SK-N-SH treated with all-trans-retinoic acid at 6 μM for 48 hours (cell line): ENCODE results near the gene HBQ1.

Source experiments
- ARNTL ChIP-seq: fragments of 450-650 bp; formaldehyde crosslinking; IDR thresholded peaks from 2 replicates; pipeline ENCODE4 v1.5.0; 2020; ENCODE audit warnings: low read depth, mild to moderate bottlenecking, moderate library complexity, borderline replicate concordance
- BACH2 ChIP-seq: fragments of 250-450 bp; sonication (Bioruptor Pico); IDR thresholded peaks from 2 replicates; pipeline ENCODE4 v1.9.0; 2021; ENCODE audit warnings: mild to moderate bottlenecking, borderline replicate concordance
- PATZ1 ChIP-seq: fragments of 250-450 bp; sonication (Bioruptor Pico); IDR thresholded peaks from 2 replicates; pipeline ENCODE4 v1.8.0; 2020; ENCODE audit warnings: mild to moderate bottlenecking, moderate library complexity, borderline replicate concordance
- RARB ChIP-seq: fragments of 250-450 bp; sonication (Bioruptor Pico); IDR thresholded peaks from 2 replicates; pipeline ENCODE4 v1.8.0; 2021; ENCODE audit warnings: mild to moderate bottlenecking, moderate library complexity

DNA sequence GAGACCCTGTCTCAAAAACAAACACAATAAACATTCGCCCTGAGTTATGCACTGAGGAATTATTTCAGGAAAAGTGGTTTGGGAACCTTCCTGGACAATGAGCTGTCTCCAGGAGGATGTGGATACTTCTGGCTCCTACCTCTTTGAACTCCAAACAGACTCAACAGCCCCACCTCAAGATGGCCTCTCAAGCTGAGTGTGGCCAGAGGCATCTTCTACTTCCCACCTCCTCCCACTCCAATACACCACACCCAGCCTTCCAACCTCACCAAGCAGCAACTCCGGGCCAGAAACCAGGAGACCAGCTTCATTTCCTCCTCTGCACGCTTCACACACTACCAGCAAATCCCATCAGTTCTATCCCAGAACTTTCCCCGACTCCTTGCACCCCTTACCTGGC lies 11.6 kb downstream of the HBQ1 start:
- no peak for TF ChIP-seq PATZ1 (CRISPR knock-in tag)
- no peak for TF ChIP-seq ARNTL (CRISPR knock-in tag)
- no peak for TF ChIP-seq BACH2
- no peak for TF ChIP-seq RARB
